Activated naive CD8-positive, alpha-beta T cell treated with anti-CD3 and anti-CD28 coated beads, Interleukin-2, amount 10 ng/mL, durations not matched to agents 7 days and 5 days (primary cell): Measurements from ENCODE around the gene FYB1. TPM values are rescaled to one million over a fixed set of nuclear protein-coding genes. Genes with fewer than 3 reads are reported as not detected.

ENCODE experiments used
- ATAC-seq: fragments of 150-1000 bp; cut with Tn5 transposase; one replicate; pipeline ENCODE4 v1.10.0; 2021; ENCODE audit warnings: low read depth, moderate library complexity
- POLR2A ChIA-PET: fragments of 350-600 bp; sonication (Branson Sonifier 250); formaldehyde crosslinking; loops from one replicate; lab custom pipeline; 2021; ENCODE audit warnings: antibody characterized with exemption; lab: Charles Lee
- DNase-seq: peaks from one replicate; pipeline ENCODE4 v3.0.0; 2021
- H3K27ac Mint-ChIP-seq: one replicate; pipeline ENCODE4 v1.8.0; 2022; ENCODE audit warnings: mild to moderate bottlenecking, mixed read lengths
- H3K27me3 Mint-ChIP-seq: one replicate; pipeline ENCODE4 v1.8.0; 2022; ENCODE audit warnings: mild to moderate bottlenecking, moderate library complexity, mixed read lengths
- H3K36me3 Mint-ChIP-seq: one replicate; pipeline ENCODE4 v1.8.0; 2021; ENCODE audit warnings: mild to moderate bottlenecking, mixed read lengths
- H3K4me1 Mint-ChIP-seq: one replicate; pipeline ENCODE4 v1.8.0; 2021; ENCODE audit warnings: mixed read lengths
- H3K4me3 Mint-ChIP-seq: one replicate; pipeline ENCODE4 v1.8.0; 2022; ENCODE audit warnings: mild to moderate bottlenecking, moderate library complexity, mixed read lengths
- H3K9me3 Mint-ChIP-seq: one replicate; pipeline ENCODE4 v1.8.0; 2021; ENCODE audit warnings: mixed read lengths
- total RNA-seq, 2 experiments: library from RNA; stranded (reverse); gene quantifications; one replicate each; pipeline ENCODE4 v1.2.3, GENCODE V29; 2021

FYB1 gene
- total RNA-seq, 2 experiments from 2014 or later: 355 to 358 TPM

GRCh38 chr5:39080168-39080567 is 139.2 kb downstream of the FYB1 start:
- H3K4me3 Mint-ChIP-seq: no peak overlapping the region
- peaks cover 43% of the 10 kb centered on the region for H3K27me3 Mint-ChIP-seq
- H3K36me3 Mint-ChIP-seq: peaks cover 1% of the 10 kb centered on the region
- H3K27ac Mint-ChIP-seq: no peak overlapping the region
- no peaks in the 10 kb centered on the region for H3K9me3 Mint-ChIP-seq
- POLR2A ChIA-PET: interaction anchor here (0.7 kb wide), 1 partner anchor 929 kb away, joined by 3 read pairs; no protein-coding TSS in a partner anchor
- ATAC-seq (no peak), DNase-seq (no peak)
- peaks cover 18% of the 10 kb centered on the region for H3K4me1 Mint-ChIP-seq

GRCh38 chr5:39079147-39079546 is 140.2 kb downstream of the FYB1 start:
- Mint-ChIP-seq H3K27me3 (peaks cover 41% of the 10 kb centered on the region), H3K36me3 (peaks cover 1% of the 10 kb centered on the region), H3K4me3 (no peak overlapping the region), H3K9me3 (no peaks in the 10 kb centered on the region), H3K4me1 (peaks cover 19% of the 10 kb centered on the region), H3K27ac (no peak overlapping the region)
- no peak for ATAC-seq
- POLR2A ChIA-PET: no interaction called here
- no peak for DNase-seq

GRCh38 chr5:39076757-39077728 is 142.3 kb downstream of the FYB1 start:
- Mint-ChIP-seq H3K4me1 (peaks cover 26% of the 10 kb centered on the region), H3K27ac (peak overlapping the region; percentile 47), H3K36me3 (peaks cover 5% of the 10 kb centered on the region), H3K4me3 (peak overlapping the region; percentile 56), H3K27me3 (peaks cover 32% of the 10 kb centered on the region), H3K9me3 (no peaks in the 10 kb centered on the region)
- POLR2A ChIA-PET: no interaction called here
- DNase-seq: no peak
- ATAC-seq: no peak

DNA sequence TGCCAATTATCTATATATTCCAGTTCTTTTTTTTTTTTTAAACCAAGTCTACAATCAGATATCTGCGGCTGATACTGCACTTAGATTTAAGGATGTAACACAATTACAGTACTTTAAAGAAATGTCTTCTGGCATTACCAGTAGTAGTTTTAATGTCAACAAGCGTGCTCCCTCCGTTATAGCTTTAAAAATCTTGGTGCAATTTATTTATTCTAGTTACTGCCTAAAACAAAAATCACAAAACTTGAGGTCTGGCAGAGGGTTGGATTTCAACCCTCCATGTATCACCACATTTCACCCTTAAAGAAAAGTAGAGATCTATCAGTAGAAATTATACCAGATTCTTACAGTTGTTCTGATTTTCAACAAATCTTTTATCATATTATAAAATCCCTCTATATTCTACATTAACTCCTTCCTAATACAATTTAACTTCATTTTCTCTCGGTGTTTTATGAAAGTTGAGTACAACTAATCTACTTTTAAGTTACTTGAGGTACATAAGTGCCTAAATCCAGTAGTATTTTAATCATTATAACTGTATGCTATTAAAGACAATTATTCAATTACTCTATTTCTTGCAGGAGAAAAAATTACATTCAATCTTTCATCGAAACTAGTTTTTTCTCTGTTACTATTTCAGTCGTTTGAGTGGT is 143.1 kb downstream of the FYB1 start:
- Mint-ChIP-seq H3K36me3 (peaks cover 11% of the 10 kb centered on the region), H3K9me3 (no peaks in the 10 kb centered on the region), H3K4me3 (peak overlapping the region; percentile 56), H3K27me3 (peaks cover 30% of the 10 kb centered on the region), H3K27ac (no peak overlapping the region), H3K4me1 (peaks cover 32% of the 10 kb centered on the region)
- ATAC-seq (no peak), DNase-seq (no peak)
- POLR2A ChIA-PET: no interaction called here

GRCh38 chr5:39074017-39074814 is 145.1 kb downstream of the FYB1 start, which contains the start of gene RICTOR:
Gene RICTOR (minus strand): TSS chr5:39074399. CDS start chr5:39074377, 22 bp downstream.
- Mint-ChIP-seq H3K27me3 (peaks cover 23% of the 10 kb centered on the region), H3K36me3 (peaks cover 25% of the 10 kb centered on the region), H3K4me3 (peak within 1 kb of the TSS; percentile 96), H3K27ac (peak within 1 kb of the TSS; percentile 97), H3K9me3 (no peaks in the 10 kb centered on the region), H3K4me1 (peaks cover 34% of the 10 kb centered on the region)
- POLR2A ChIA-PET: interaction anchor here (0.6 to 1.0 kb wide), 3 partner anchors 22 to 142 kb away, joined by 3 to 4 read pairs (median 3); no protein-coding TSS in a partner anchor
- ATAC-seq: peak; percentile 75
- DNase-seq: peak; percentile 95

GRCh38 chr5:39073767-39074016 is 145.7 kb downstream of the FYB1 start:
- peak; percentile 82 for DNase-seq
- H3K36me3 Mint-ChIP-seq: peaks cover 29% of the 10 kb centered on the region
- H3K27me3 Mint-ChIP-seq: peaks cover 18% of the 10 kb centered on the region
- peak overlapping the region; percentile 96 for H3K27ac Mint-ChIP-seq
- peaks cover 37% of the 10 kb centered on the region for H3K4me1 Mint-ChIP-seq
- H3K4me3 Mint-ChIP-seq: peak overlapping the region; percentile 96
- peak; percentile 41 for ATAC-seq
- H3K9me3 Mint-ChIP-seq: no peaks in the 10 kb centered on the region
- POLR2A ChIA-PET: interaction anchor here (0.9 to 1.3 kb wide), 3 partner anchors 22 to 142 kb away, joined by 3 to 4 read pairs (median 4); no protein-coding TSS in a partner anchor

- peaks cover 12% of the 10 kb centered on the region for H3K27me3 Mint-ChIP-seq
- peaks cover 34% of the 10 kb centered on the region for H3K36me3 Mint-ChIP-seq
- H3K4me1 Mint-ChIP-seq: peaks cover 41% of the 10 kb centered on the region
- DNase-seq (no peak), ATAC-seq (peak; percentile 51)
- peaks cover 2% of the 10 kb centered on the region for H3K9me3 Mint-ChIP-seq
- H3K27ac Mint-ChIP-seq: peak overlapping the region; percentile 96
- POLR2A ChIA-PET: interaction anchor here (0.7 to 1.3 kb wide), 6 partner anchors 10 to 143 kb away, joined by 3 to 4 read pairs (median 3); no protein-coding TSS in a partner anchor
- H3K4me3 Mint-ChIP-seq: peak overlapping the region; percentile 96
These were observed 146.2 kb downstream of the FYB1 start for GRCh38 chr5:39072925-39073766.

DNA sequence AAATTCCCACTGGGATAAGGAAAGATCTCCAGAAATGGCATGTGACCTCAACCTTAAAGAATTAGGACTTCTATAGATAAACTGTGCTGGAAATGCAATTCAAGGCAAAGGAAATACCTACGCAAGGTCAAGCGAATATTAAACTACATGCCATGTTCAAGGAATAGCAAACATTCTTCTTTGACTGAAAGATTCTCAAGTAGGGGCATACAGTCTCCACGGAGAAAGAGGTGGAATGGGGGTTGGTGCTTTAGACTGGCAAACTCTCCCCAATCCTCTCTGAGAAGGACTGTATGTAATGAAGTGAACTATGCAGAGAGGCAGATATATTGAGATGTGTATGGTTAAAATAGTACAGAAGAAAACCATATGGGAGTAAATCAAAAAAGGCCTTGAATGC is 151.3 kb downstream of the FYB1 start:
- no peaks in the 10 kb centered on the region for H3K27me3 Mint-ChIP-seq
- ATAC-seq (no peak), DNase-seq (no peak)
- POLR2A ChIA-PET: no interaction called here
- H3K4me3 Mint-ChIP-seq: no peak overlapping the region
- H3K27ac Mint-ChIP-seq: no peak overlapping the region
- peaks cover 20% of the 10 kb centered on the region for H3K9me3 Mint-ChIP-seq
- H3K36me3 Mint-ChIP-seq: peaks cover 65% of the 10 kb centered on the region
- peaks cover 33% of the 10 kb centered on the region for H3K4me1 Mint-ChIP-seq

GRCh38 chr5:39064450-39064849 is 154.9 kb downstream of the FYB1 start:
- Mint-ChIP-seq H3K27ac (no peak overlapping the region), H3K36me3 (peaks cover 42% of the 10 kb centered on the region), H3K27me3 (no peaks in the 10 kb centered on the region), H3K9me3 (peaks cover 20% of the 10 kb centered on the region), H3K4me1 (peaks cover 30% of the 10 kb centered on the region), H3K4me3 (no peak overlapping the region)
- DNase-seq: no peak
- POLR2A ChIA-PET: no interaction called here
- no peak for ATAC-seq

DNA sequence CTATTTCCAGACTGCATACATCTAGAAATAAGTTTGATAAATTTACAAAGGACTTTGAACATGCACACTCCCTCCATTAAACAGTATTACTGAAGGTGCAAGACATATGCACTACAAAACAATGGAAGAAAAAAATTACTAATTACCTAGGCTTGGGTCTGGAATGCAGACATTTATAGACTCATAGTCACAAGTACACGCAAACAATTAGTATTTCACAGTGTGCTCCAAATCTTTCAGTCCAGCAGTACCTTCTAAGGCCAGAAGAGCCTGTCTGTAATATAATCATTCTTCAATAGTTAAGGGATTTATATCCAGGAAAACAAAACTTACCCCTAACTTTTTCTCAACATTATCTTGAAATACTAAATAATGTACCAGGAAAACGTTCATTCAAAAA is 156.3 kb downstream of the FYB1 start:
- no peak for ATAC-seq
- POLR2A ChIA-PET: interaction anchor here (0.7 kb wide), 1 partner anchor 10 kb away, joined by 3 read pairs; no protein-coding TSS in a partner anchor

DNA sequence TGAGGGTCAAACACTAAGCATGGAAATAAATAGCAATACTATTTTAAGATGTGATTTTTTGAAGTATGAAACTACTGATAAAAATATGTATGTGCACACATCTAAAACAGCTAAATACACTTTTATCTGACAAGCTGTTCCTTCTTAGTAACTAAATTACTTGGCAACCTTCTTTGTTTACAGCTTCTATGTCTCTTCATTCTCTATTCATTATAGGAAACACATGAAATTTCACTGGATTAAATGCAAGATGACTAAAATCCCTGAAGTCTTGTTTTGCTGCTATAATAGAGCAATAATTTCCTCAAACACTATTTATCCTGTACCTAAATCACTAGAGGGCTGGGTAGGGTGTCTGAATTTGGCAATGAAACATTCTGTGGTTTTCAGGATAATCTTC is 156.8 kb downstream of the FYB1 start:
- H3K9me3 Mint-ChIP-seq: peaks cover 14% of the 10 kb centered on the region
- H3K36me3 Mint-ChIP-seq: peaks cover 26% of the 10 kb centered on the region
- peaks cover 35% of the 10 kb centered on the region for H3K4me1 Mint-ChIP-seq
- H3K27ac Mint-ChIP-seq: no peak overlapping the region
- POLR2A ChIA-PET: no interaction called here
- no peaks in the 10 kb centered on the region for H3K27me3 Mint-ChIP-seq
- ATAC-seq (no peak), DNase-seq (no peak)
- no peak overlapping the region for H3K4me3 Mint-ChIP-seq

More for the DNA sequence above, 156.3 kb downstream of the FYB1 start:
- H3K27ac Mint-ChIP-seq: no peak overlapping the region
- H3K4me1 Mint-ChIP-seq: peaks cover 35% of the 10 kb centered on the region
- no peak for DNase-seq
- H3K27me3 Mint-ChIP-seq: no peaks in the 10 kb centered on the region
- H3K4me3 Mint-ChIP-seq: no peak overlapping the region
- H3K36me3 Mint-ChIP-seq: peaks cover 31% of the 10 kb centered on the region
- H3K9me3 Mint-ChIP-seq: peaks cover 18% of the 10 kb centered on the region

- Mint-ChIP-seq H3K4me1 (peaks cover 35% of the 10 kb centered on the region), H3K27ac (no peak overlapping the region), H3K4me3 (no peak overlapping the region), H3K36me3 (peaks cover 22% of the 10 kb centered on the region), H3K27me3 (no peaks in the 10 kb centered on the region), H3K9me3 (peaks cover 10% of the 10 kb centered on the region)
- DNase-seq: no peak
- no peak for ATAC-seq
- POLR2A ChIA-PET: no interaction called here
These were observed 157.3 kb downstream of the FYB1 start for GRCh38 chr5:39062104-39062503.
